ENCODE results near the gene SBK3.
"Not testable (repeated sequence)": the region's sequence is repeated elsewhere in the genome, so short reads cannot be mapped to it uniquely, and the experiment has no call there.

The SBK3 gene

GRCh38 chr19:55545443-55545842 is at the start of gene SBK3:
TSS of gene SBK3 (minus strand) at chr19:55545543. CDS start at chr19:55545543, 0 bp downstream.
- no peak for DNase-seq

GRCh38 chr19:55593096-55593772 is 47.9 kb upstream of the SBK3 start:
- no peak for DNase-seq

- no peak for DNase-seq
Measured at GRCh38 chr19:55592391-55593090, 47.2 kb upstream of the SBK3 start.

- no peak for DNase-seq
Measured at GRCh38 chr19:55591555-55591954, 46.2 kb upstream of the SBK3 start.

GRCh38 chr19:55590617-55591016 is 45.3 kb upstream of the SBK3 start:
- DNase-seq, result no peak

GRCh38 chr19:55590109-55590508 is 44.8 kb upstream of the SBK3 start:
- DNase-seq, result no peak

- DNase-seq, result no peak
Measured at GRCh38 chr19:55588738-55589137, 43.4 kb upstream of the SBK3 start.

GRCh38 chr19:55586976-55587668 is 41.8 kb upstream of the SBK3 start:
- peak; percentile 90 for DNase-seq

GRCh38 chr19:55585658-55586339 is 40.5 kb upstream of the SBK3 start:
- DNase-seq, result no peak

GRCh38 chr19:55584871-55585270 is 39.5 kb upstream of the SBK3 start:
- DNase-seq, result no peak

- DNase-seq, result not testable (repeated sequence)
Measured at GRCh38 chr19:55583897-55584296, 38.6 kb upstream of the SBK3 start.

- not testable (repeated sequence) for DNase-seq
Measured at GRCh38 chr19:55582284-55582683, 36.9 kb upstream of the SBK3 start.

- DNase-seq, result no peak
Measured at GRCh38 chr19:55581823-55582223, 36.5 kb upstream of the SBK3 start.

GRCh38 chr19:55581145-55581822 is 35.9 kb upstream of the SBK3 start:
- DNase-seq, result no peak

GRCh38 chr19:55580628-55581144 is 35.3 kb upstream of the SBK3 start, which contains the start of gene ZNF579:
TSS of gene ZNF579 (minus strand) at chr19:55580848. CDS start at chr19:55579639, 1,209 bp downstream.
- peak; percentile 70 for DNase-seq

- no peak for DNase-seq
Measured at GRCh38 chr19:55579766-55580621, 34.7 kb upstream of the SBK3 start.

- no peak for DNase-seq
Measured at GRCh38 chr19:55578761-55579747, 33.7 kb upstream of the SBK3 start.

GRCh38 chr19:55578031-55578760 is 32.9 kb upstream of the SBK3 start:
- no peak for DNase-seq

GRCh38 chr19:55576746-55577145 is 31.4 kb upstream of the SBK3 start:
- no peak for DNase-seq
